Stimulated activated CD4-positive, alpha-beta T cell treated with anti-CD3 and anti-CD28 coated beads, Interleukin-15, amount 100 ng/mL, for 1 hour (primary cell): Measurements from ENCODE around the gene DNAH8.
"Not testable (repeated sequence)": the region's sequence is repeated elsewhere in the genome, so short reads cannot be mapped to it uniquely, and the experiment has no call there.

ENCODE experiments used
- DNase-seq, 2 donors: peaks; one replicate each; pipeline ENCODE4 v3.0.0-alpha.2; 2020; ENCODE audit warnings: low read depth in 1 of 2, low spot score in 1 of 2

DNAH8 gene

GRCh38 chr6:38750968-38751615 lies 36.0 kb downstream of the DNAH8 start:
- no peak for DNase-seq

GRCh38 chr6:38753707-38754106 lies 38.6 kb downstream of the DNAH8 start:
- no peak for DNase-seq

GRCh38 chr6:38755207-38755606 lies 40.1 kb downstream of the DNAH8 start:
- no peak for DNase-seq

- DNase-seq, result no peak
Measured at GRCh38 chr6:38755874-38756273, 40.8 kb downstream of the DNAH8 start.

- DNase-seq, result no peak
Measured at GRCh38 chr6:38760097-38760496, 45.0 kb downstream of the DNAH8 start.

GRCh38 chr6:38762848-38763247 lies 47.7 kb downstream of the DNAH8 start:
- DNase-seq, result no peak

- no peak for DNase-seq
Measured at GRCh38 chr6:38767560-38767959, 52.4 kb downstream of the DNAH8 start.

- DNase-seq, result no peak
Measured at GRCh38 chr6:38773338-38773737, 58.2 kb downstream of the DNAH8 start.

GRCh38 chr6:38774929-38775707 lies 60.0 kb downstream of the DNAH8 start:
- no peak for DNase-seq

- no peak for DNase-seq
Measured at GRCh38 chr6:38775870-38776269, 60.8 kb downstream of the DNAH8 start.

GRCh38 chr6:38776515-38776914 lies 61.4 kb downstream of the DNAH8 start:
- no peak for DNase-seq

GRCh38 chr6:38779310-38780062 lies 64.4 kb downstream of the DNAH8 start:
- no peak for DNase-seq

GRCh38 chr6:38782616-38783015 lies 67.5 kb downstream of the DNAH8 start:
- DNase-seq, result no peak

GRCh38 chr6:38783443-38784228 lies 68.5 kb downstream of the DNAH8 start:
- no peak for DNase-seq

GRCh38 chr6:38784506-38785235 lies 69.6 kb downstream of the DNAH8 start:
- DNase-seq, result no peak

GRCh38 chr6:38786486-38786885 lies 71.4 kb downstream of the DNAH8 start:
- DNase-seq, result no peak

- DNase-seq, result no peak
Measured at GRCh38 chr6:38789256-38789655, 74.1 kb downstream of the DNAH8 start.

GRCh38 chr6:38792356-38792755 lies 77.2 kb downstream of the DNAH8 start:
- no peak for DNase-seq

- no peak for DNase-seq
Measured at GRCh38 chr6:38794682-38795081, 79.6 kb downstream of the DNAH8 start.

GRCh38 chr6:38796006-38796405 lies 80.9 kb downstream of the DNAH8 start:
- DNase-seq, result no peak

- not testable (repeated sequence) for DNase-seq
Measured at GRCh38 chr6:38796437-38796836, 81.3 kb downstream of the DNAH8 start.
